ENCODE data around the gene ARAF. TPM values are rescaled to one million over a fixed set of nuclear protein-coding genes. Genes with fewer than 3 reads are reported as not detected.
A peak's percentile ranks its signal among the peaks of the same experiment; 100 is the strongest.

The ARAF gene
- total and polyA plus RNA-seq, 10 donors: 32.9 to 97.4 (median 79.3) TPM

GRCh38 chrX:47607091-47607490 lies 46.1 kb downstream of the ARAF start:
- Histone ChIP-seq H3K27ac (no peak overlapping the region), H3K4me3 (no peak overlapping the region), H3K4me1 (no peaks in the 10 kb centered on the region), H3K36me3 (no peaks in the 10 kb centered on the region), H3K27me3 (replicated peaks in 1 of 7) (no peaks in the 10 kb centered on the region), H3K9me3 (no peaks in the 10 kb centered on the region)
- TF ChIP-seq CTCF (IDR thresholded peaks at IDR 0.05 in 8 of 11, conservative IDR thresholded peaks at IDR 0.05 in 3 of 11) (no peak), POLR2A (IDR thresholded peaks at IDR 0.05) (no peak), POLR2AphosphoS5 (IDR thresholded peaks at IDR 0.05) (no peak)
- no peak for DNase-seq
- intact Hi-C loops (cut with DNase I; ENCODE audit: low total_unique reads): no loop called here

GRCh38 chrX:47608130-47608810 lies 47.3 kb downstream of the ARAF start:
- no peak for DNase-seq
- Histone ChIP-seq H3K4me3 (no peak overlapping the region), H3K4me1 (no peaks in the 10 kb centered on the region), H3K36me3 (no peaks in the 10 kb centered on the region), H3K9me3 (no peaks in the 10 kb centered on the region), H3K27me3 (replicated peaks in 1 of 7) (peaks cover 0 to 2% (median 0%) of the 10 kb centered on the region in 7 donors), H3K27ac (peak overlapping the region in 1 of 8 donors; percentile 53)
- TF ChIP-seq POLR2A (IDR thresholded peaks at IDR 0.05): no peak
- no peak for TF ChIP-seq CTCF (IDR thresholded peaks at IDR 0.05 in 8 of 11, conservative IDR thresholded peaks at IDR 0.05 in 3 of 11)
- no peak for TF ChIP-seq POLR2AphosphoS5 (IDR thresholded peaks at IDR 0.05)
- WGBS, 5 donors: 31 to 65% (median 46%) methylated on average over 8 to 9 of the region's 9 CpGs
- intact Hi-C loops (cut with DNase I; ENCODE audit: low total_unique reads): no loop called here

DNA sequence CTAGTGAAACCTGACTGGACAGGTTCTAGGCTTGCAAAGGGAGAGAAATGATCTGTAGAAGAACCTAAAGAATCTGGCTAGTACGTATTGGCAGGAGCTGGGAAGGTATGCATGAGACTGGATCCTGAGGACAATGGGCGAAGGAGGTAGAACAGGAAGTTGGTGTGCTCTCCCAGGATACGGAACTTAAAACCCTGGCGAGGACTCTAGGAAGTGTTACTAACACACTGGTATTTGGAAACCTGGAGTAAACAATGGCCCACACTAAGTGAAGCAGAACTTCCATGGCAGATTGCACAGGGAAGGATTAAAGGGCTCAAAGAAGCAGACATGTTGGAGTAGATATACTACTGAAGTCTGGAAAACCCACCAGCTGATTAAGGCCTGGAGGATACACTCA lies 49.5 kb downstream of the ARAF start:
- H3K27ac ChIP-seq: no peak overlapping the region
- no peaks in the 10 kb centered on the region for H3K36me3 ChIP-seq
- intact Hi-C loops (cut with DNase I; ENCODE audit: low total_unique reads): no loop called here
- H3K4me3 ChIP-seq: no peak overlapping the region
- 53 to 83% (median 74%) methylated on average over 4 of the region's 4 CpGs for WGBS, 5 donors
- no peaks in the 10 kb centered on the region for H3K9me3 ChIP-seq
- H3K4me1 ChIP-seq: no peaks in the 10 kb centered on the region
- H3K27me3 ChIP-seq (replicated peaks in 1 of 7): peaks cover 0 to 4% (median 0%) of the 10 kb centered on the region in 7 donors
- DNase-seq: no peak
- TF ChIP-seq CTCF (IDR thresholded peaks at IDR 0.05 in 8 of 11, conservative IDR thresholded peaks at IDR 0.05 in 3 of 11) (no peak), POLR2AphosphoS5 (IDR thresholded peaks at IDR 0.05) (no peak), POLR2A (IDR thresholded peaks at IDR 0.05) (no peak)

- no peak for TF ChIP-seq POLR2AphosphoS5 (IDR thresholded peaks at IDR 0.05)
- no peak for TF ChIP-seq POLR2A (IDR thresholded peaks at IDR 0.05)
- no peak for TF ChIP-seq CTCF (IDR thresholded peaks at IDR 0.05 in 8 of 11, conservative IDR thresholded peaks at IDR 0.05 in 3 of 11)
- intact Hi-C loops (cut with DNase I; ENCODE audit: low total_unique reads): no loop called here
- no peak overlapping the region for H3K27ac ChIP-seq
- H3K36me3 ChIP-seq: no peaks in the 10 kb centered on the region
- DNase-seq: no peak
- WGBS, 5 donors: 76 to 88% (median 82%) methylated on average over 2 of the region's 2 CpGs; no CpG with 5 or more reads in 1 of the 5 donors
- no peaks in the 10 kb centered on the region for H3K9me3 ChIP-seq
- H3K4me1 ChIP-seq: no peaks in the 10 kb centered on the region
- H3K27me3 ChIP-seq (replicated peaks in 1 of 7): peaks cover 0 to 4% (median 0%) of the 10 kb centered on the region in 7 donors
- no peak overlapping the region for H3K4me3 ChIP-seq
Observed at GRCh38 chrX:47611489-47611888, 50.5 kb downstream of the ARAF start.

Data from spleen (tissue), 11 donors.